K562 (cell line): ENCODE results near the gene PPP2R5A. TPM values are rescaled to one million over a fixed set of nuclear protein-coding genes. Genes with fewer than 3 reads are reported as not detected.

ENCODE experiments used
- ATAC-seq: fragments of 200-7000 bp; cut with Tn5 transposase; 3 replicates; pipeline ENCODE4 v1.9.1; 2020; ENCODE audit warnings: moderate library complexity
- BruUV-seq: library from RNA; stranded (reverse); fragments of 400-500 nt; replicated peaks from 2 replicates; lab custom pipeline; 2021; lab: Mats Ljungman, UMichigan
- CTCF ChIA-PET: fragments of 300-600 bp; formaldehyde crosslinking; extraction: SDS; loops from one replicate; lab custom pipeline; 2021; ENCODE audit warnings: low intra/inter-chr PET ratio; lab: Yijun Ruan, JAX
- POLR2A ChIA-PET: fragments of 300-600, 350-650 bp; sonication (Branson Sonifier 250); formaldehyde crosslinking; extraction: SDS; loops from one replicate; lab custom pipeline; 2021; ENCODE audit warnings: antibody characterized with exemption, inconsistent platforms; lab: Yijun Ruan, JAX
- DNase-seq, 4 experiments: peaks; one replicate each; pipeline versions ENCODE4 v3.0.0 to v3.0.0-alpha.2; 2011 to 2018; ENCODE audit warnings: low spot score in 3 of 4, mixed read lengths in 3 of 4; ENCODE audit errors: extremely low read depth in 1 of 4
- FAIRE-seq: peaks from 2 replicates; lab custom pipeline; 2011; peaks lifted over from hg19 to GRCh38; lab: Jason Lieb, UNC
- H2AFZ ChIP-seq: 2 replicates; pipeline ENCODE4 v1.6.0; 2011; ENCODE audit warnings: low read depth, low read length, control low read depth, inconsistent platforms
- H3K27ac ChIP-seq: fragments of 200-600 bp; 3 replicates; pipeline ENCODE4 v1.8.0; 2011; ENCODE audit warnings: low read depth, mild to moderate bottlenecking, control low read depth, inconsistent platforms, low read length, moderate library complexity, mixed read lengths; ENCODE audit errors: extremely low read depth
- H3K27me3 ChIP-seq, 2 experiments: fragments of 300-600 bp in 1 of 2; 2 replicates in 1 of 2; 3 replicates in 1 of 2; pipeline versions ENCODE4 v1.6.0 to v1.8.0; 2011; ENCODE audit warnings: inconsistent platforms in 2 of 2, low read length in 2 of 2, mild to moderate bottlenecking in 1 of 2, mixed read lengths in 1 of 2, moderate library complexity in 1 of 2; ENCODE audit not compliant: control insufficient read depth in 2 of 2, insufficient read depth in 2 of 2
- H3K36me3 ChIP-seq: fragments of 300-600 bp; 3 replicates; pipeline ENCODE4 v1.8.0; 2011; ENCODE audit warnings: mild to moderate bottlenecking, low read length, inconsistent platforms; ENCODE audit not compliant: control insufficient read depth, insufficient read depth
- H3K4me1 ChIP-seq, 2 experiments: fragments of 200-600 bp in 1 of 2; replicated peaks in 1 of 2; 2 replicates in 1 of 2; 3 replicates in 1 of 2; pipeline versions ENCODE4 v1.5.1 to v1.8.0; 2011; ENCODE audit warnings: inconsistent platforms in 2 of 2, low read length in 2 of 2, mild to moderate bottlenecking in 1 of 2, mixed read lengths in 1 of 2, moderate library complexity in 1 of 2; ENCODE audit not compliant: control insufficient read depth in 2 of 2, insufficient read depth in 2 of 2
- H3K4me2 ChIP-seq: 2 replicates; pipeline ENCODE4 v1.6.1; 2011; ENCODE audit warnings: low read length, control low read depth, inconsistent platforms, mixed read lengths; ENCODE audit not compliant: insufficient read depth
- H3K4me3 ChIP-seq: fragments of 200-600 bp; sonication (generic), shearing (Covaris generic); 2 replicates; pipeline ENCODE4 v1.5.1; 2016; ENCODE audit warnings: control low read depth, inconsistent platforms
- H3K79me2 ChIP-seq: fragments of 200-600 bp; 3 replicates; pipeline ENCODE4 v1.8.0; 2011; ENCODE audit warnings: low read length, inconsistent platforms; ENCODE audit not compliant: control insufficient read depth, insufficient read depth
- H3K9ac ChIP-seq, 2 experiments: 2 replicates each; pipeline versions ENCODE4 v1.6.0 to v1.6.1; 2011; ENCODE audit warnings: low read depth in 2 of 2, low read length in 2 of 2, control low read depth in 1 of 2, inconsistent platforms in 1 of 2, mild to moderate bottlenecking in 1 of 2, mixed read lengths in 1 of 2; ENCODE audit not compliant: insufficient read depth in 1 of 2
- H3K9me1 ChIP-seq: one replicate; pipeline ENCODE4 v1.6.0; 2011; ENCODE audit warnings: inconsistent platforms, mild to moderate bottlenecking, low read length, moderate library complexity; ENCODE audit not compliant: control insufficient read depth, insufficient read depth
- H3K9me3 ChIP-seq: replicated peaks from 2 replicates; pipeline ENCODE4 v1.5.1; 2011; ENCODE audit warnings: low read depth, low read length, inconsistent platforms; ENCODE audit not compliant: control insufficient read depth, insufficient read depth
- H4K20me1 ChIP-seq: replicated peaks from 2 replicates; pipeline ENCODE4 v1.6.1; 2011; ENCODE audit warnings: low read length, inconsistent platforms, mixed read lengths; ENCODE audit not compliant: control insufficient read depth, insufficient read depth
- ELF4 ChIP-seq: fragments of 450-650 bp; formaldehyde crosslinking; IDR thresholded peaks from 2 replicates; pipeline ENCODE4 v1.4.0; 2022; ENCODE audit warnings: missing genetic modification characterization
- GATA2 ChIP-seq: sonication (generic); formaldehyde crosslinking; IDR thresholded peaks from 2 replicates; pipeline ENCODE4 v1.4.0; 2020; ENCODE audit warnings: mild to moderate bottlenecking, missing genetic modification reagents
- NR2F6 ChIP-seq: fragments of 450-650 bp; formaldehyde crosslinking; IDR thresholded peaks from 2 replicates; pipeline ENCODE4 v1.4.0; 2020; ENCODE audit warnings: mild to moderate bottlenecking
- RBM17 ChIP-seq: fragments of 200-400 bp; formaldehyde crosslinking; IDR thresholded peaks from 2 replicates; pipeline ENCODE4 v1.6.1; 2017; ENCODE audit warnings: low read depth, mild to moderate bottlenecking, low read length, borderline replicate concordance
- RNF2 ChIP-seq: sonication (generic); IDR thresholded peaks from 2 replicates; pipeline ENCODE4 v1.6.1; 2016
- TFE3 ChIP-seq: fragments of 450-650 bp; formaldehyde crosslinking; IDR thresholded peaks from 2 replicates; pipeline ENCODE4 v1.4.0; 2020; ENCODE audit warnings: mild to moderate bottlenecking, mixed read lengths
- WGBS: fragments of 100-300 bp; shearing (Covaris generic); methylation state at CpG from one replicate; pipeline ENCODE4 v1.1.6; 2016; ENCODE audit warnings: low coverage, mixed read lengths; ENCODE audit not compliant: insufficient coverage; ENCODE audit errors: missing lambda C conversion rate; 5-methylcytosine and 5-hydroxymethylcytosine counted together
- in situ Hi-C: fragments of 300-500 bp; cut with MboI; formaldehyde crosslinking; loops from 4 replicates; pipeline ENCODE4 v1.15.0; 2018; ENCODE audit warnings: inconsistent platforms, mixed read lengths
- intact Hi-C: fragments of 100-400 bp; cut with micrococcal nuclease; formaldehyde crosslinking; loops from 2 replicates; pipeline ENCODE4 v1.14.2; 2022
- polyA plus RNA-seq, 8 experiments: library from polyadenylated mRNA; depleted of rRNA in 4 of 8; stranded (reverse) in 5 of 8; unstranded in 3 of 8; fragments of >200 nt; fragmentation: Nextera tagmentation in 2 of 8; fragmentation: Illumina TruSeq in 1 of 8; extraction: Ambion mirVana in 2 of 8; extraction: Trizol in 1 of 8; gene quantifications; 2 replicates each; pipeline versions ENCODE4 v1.2.1 to v1.2.3, GENCODE V29; 2011 to 2014; ENCODE audit warnings: inconsistent platforms in 1 of 8, missing spikeins in 1 of 8
- total RNA-seq, 7 experiments: library from RNA; depleted of rRNA in 6 of 7; stranded (reverse); fragments of >200 nt in 6 of 7; fragmentation: Illumina TruSeq in 2 of 7; extraction: Trizol in 2 of 7; gene quantifications; 2 replicates each; pipeline versions ENCODE4 v1.2.1 to v1.2.3, GENCODE V29; 2011 to 2021; ENCODE audit warnings: low replicate concordance in 1 of 7
- TF ChIP-seq, protein P1 (sequence below): fragments of 250-450 bp; sonication (Bioruptor Pico); IDR thresholded peaks from 2 replicates; pipeline ENCODE4 v1.5.0; 2021

The PPP2R5A gene
- total and polyA plus RNA-seq, 9 of the 15 experiments (the other 6 are each of a cell fraction or from before 2014, with no cell fraction given): 26.9 to 106 (median 64.3) TPM

DNA sequence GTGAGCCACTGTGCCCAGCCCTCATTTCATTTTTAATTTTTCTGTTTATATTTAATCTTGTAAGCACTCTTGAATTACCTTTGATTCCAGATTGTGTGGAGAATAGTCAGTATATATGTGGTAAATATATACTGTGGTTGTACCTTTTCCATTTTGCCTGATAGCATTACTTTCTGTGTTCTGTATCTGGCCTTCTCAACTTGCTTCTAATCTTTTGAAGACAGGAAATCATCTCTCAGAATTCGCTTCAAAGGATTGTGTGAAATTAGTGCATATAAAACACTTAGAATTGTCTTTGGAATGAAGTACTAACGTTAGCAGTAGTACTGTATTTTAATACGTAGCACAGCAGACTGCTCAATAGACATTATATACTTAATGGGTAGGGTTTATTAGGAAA lies 37.9 kb downstream of the PPP2R5A start:
- WGBS: 44% methylated on average over 3 of the region's 3 CpGs
- H2AFZ ChIP-seq: no peak overlapping the region
- no peak overlapping the region for H3K4me2 ChIP-seq
- ChIA-PET POLR2A (no interaction called here), CTCF (no interaction called here)
- H3K9ac ChIP-seq: no peak overlapping the region
- TF ChIP-seq NR2F6: no peak
- TF ChIP-seq RBM17: no peak
- TF ChIP-seq RNF2: no peak
- no peak for TF ChIP-seq ELF4
- TF ChIP-seq, all 486 proteins: peak for 0
- in situ Hi-C loops (no loop called here), intact Hi-C loops (no loop called here)
- no peaks in the 10 kb centered on the region for H3K9me1 ChIP-seq
- H3K27ac ChIP-seq: no peak overlapping the region
- BruUV-seq: no TSS peak
- ATAC-seq (no peak), FAIRE-seq (no peak), DNase-seq (no peak)
- H3K36me3 ChIP-seq: peaks cover 10% of the 10 kb centered on the region; the same call in 1 of the 3 replicates
- H3K4me1 ChIP-seq: no peaks in the 10 kb centered on the region
- H3K9me3 ChIP-seq: no peaks in the 10 kb centered on the region
- no peaks in the 10 kb centered on the region for H3K27me3 ChIP-seq
- peaks cover 59% of the 10 kb centered on the region for H3K79me2 ChIP-seq
- H3K4me3 ChIP-seq: no peak overlapping the region
- H4K20me1 ChIP-seq: no peaks in the 10 kb centered on the region

DNA sequence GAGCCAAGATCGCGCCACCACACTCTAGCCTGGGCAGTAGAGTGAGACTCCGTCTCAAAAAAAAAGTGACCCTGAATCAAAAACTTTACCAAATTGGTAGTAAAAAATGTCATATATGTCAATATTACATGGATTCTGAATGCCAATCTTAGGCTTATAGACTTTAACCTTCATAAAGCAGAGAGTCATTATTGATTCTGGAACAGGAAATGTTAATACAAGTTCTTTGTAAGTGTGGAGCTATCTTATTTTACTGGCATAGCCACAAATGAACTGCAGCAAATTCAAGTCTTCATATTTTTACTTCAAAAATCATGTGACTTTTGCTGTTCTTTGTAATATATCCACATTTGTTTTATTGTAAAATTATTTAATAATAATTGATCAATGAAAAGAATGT lies 41.3 kb downstream of the PPP2R5A start:
- ChIA-PET CTCF (no interaction called here), POLR2A (no interaction called here)
- ATAC-seq (no peak), FAIRE-seq (no peak), DNase-seq (no peak)
- no peaks in the 10 kb centered on the region for H3K9me1 ChIP-seq
- H4K20me1 ChIP-seq: no peaks in the 10 kb centered on the region
- H3K27me3 ChIP-seq: no peaks in the 10 kb centered on the region
- H3K36me3 ChIP-seq: peaks cover 26% of the 10 kb centered on the region; the same call in 2 of the 3 replicates
- 64% methylated on average over 3 of the region's 3 CpGs for WGBS
- H3K9me3 ChIP-seq: no peaks in the 10 kb centered on the region
- no peak overlapping the region for H3K4me2 ChIP-seq
- H3K27ac ChIP-seq: no peak overlapping the region
- intact Hi-C loops (no loop called here), in situ Hi-C loops (no loop called here)
- BruUV-seq: no TSS peak
- H3K4me3 ChIP-seq: no peak overlapping the region
- H3K79me2 ChIP-seq: peaks cover 58% of the 10 kb centered on the region
- no peak overlapping the region for H2AFZ ChIP-seq
- no peaks in the 10 kb centered on the region for H3K4me1 ChIP-seq
- H3K9ac ChIP-seq: no peak overlapping the region
- TF ChIP-seq, protein P1, sequence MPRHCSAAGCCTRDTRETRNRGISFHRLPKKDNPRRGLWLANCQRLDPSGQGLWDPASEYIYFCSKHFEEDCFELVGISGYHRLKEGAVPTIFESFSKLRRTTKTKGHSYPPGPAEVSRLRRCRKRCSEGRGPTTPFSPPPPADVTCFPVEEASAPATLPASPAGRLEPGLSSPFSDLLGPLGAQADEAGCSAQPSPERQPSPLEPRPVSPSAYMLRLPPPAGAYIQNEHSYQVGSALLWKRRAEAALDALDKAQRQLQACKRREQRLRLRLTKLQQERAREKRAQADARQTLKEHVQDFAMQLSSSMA: no peak
- TF ChIP-seq TFE3 (CRISPR knock-in tag): peak; percentile 68
- no peak for TF ChIP-seq GATA2 (CRISPR knock-in tag)
- TF ChIP-seq, all 486 proteins: peak for 1
